B cell (primary cell): ENCODE measurements around the gene AMBRA1. TPM values are rescaled to one million over a fixed set of nuclear protein-coding genes. Genes with fewer than 3 reads are reported as not detected.

Experiments
- ATAC-seq: fragments of 200-7000 bp; cut with Tn5 transposase; one replicate; pipeline ENCODE4 v1.10.0; 2021; ENCODE audit warnings: low read depth, mild to moderate bottlenecking, moderate number of reproducible peaks, moderate library complexity
- CTCF ChIA-PET: fragments of 350-600 bp; sonication (Branson Sonifier 250); formaldehyde crosslinking; loops from one replicate; lab custom pipeline; 2021; ENCODE audit warnings: antibody characterized with exemption, inconsistent platforms; lab: Charles Lee
- POLR2A ChIA-PET: fragments of 350-600 bp; sonication (Branson Sonifier 250); formaldehyde crosslinking; loops from one replicate; lab custom pipeline; 2021; ENCODE audit warnings: antibody characterized with exemption; lab: Charles Lee
- DNase-seq: peaks from one replicate; pipeline ENCODE4 v3.0.0; 2013
- H2AFZ ChIP-seq: 2 replicates; pipeline ENCODE4 v1.6.1; 2012; ENCODE audit warnings: mild to moderate bottlenecking, low read depth, low read length; ENCODE audit not compliant: insufficient read depth, poor library complexity, severe bottlenecking
- H3K27ac ChIP-seq, 2 donors: 1 replicate in 1 of 2; 2 replicates in 1 of 2; pipeline ENCODE4 v1.5.1; 2012 to 2013; ENCODE audit warnings: low read length in 2 of 2, mild to moderate bottlenecking in 2 of 2, moderate library complexity in 1 of 2
- H3K27me3 ChIP-seq, 4 experiments: fragments of 200-600 bp in 1 of 4; sonication (generic) in 1 of 4; replicated peaks in 1 of 4; 1 replicate in 2 of 4; 2 replicates in 2 of 4; pipeline versions ENCODE4 v1.6.1 to v1.7.0; 2013 to 2016; ENCODE audit warnings: low read length in 3 of 4, mild to moderate bottlenecking in 2 of 4, mixed read lengths in 1 of 4, moderate library complexity in 1 of 4; ENCODE audit not compliant: insufficient read depth in 4 of 4, control insufficient read depth in 3 of 4; ENCODE audit errors: control extremely low read depth in 1 of 4
- H3K36me3 ChIP-seq, 2 experiments: replicated peaks in 1 of 2; 1 replicate in 1 of 2; 2 replicates in 1 of 2; pipeline versions ENCODE4 v1.6.1 to v1.7.1; 2013; ENCODE audit warnings: low read length in 1 of 2; ENCODE audit not compliant: insufficient read depth in 2 of 2, control insufficient read depth in 1 of 2; ENCODE audit errors: control extremely low read depth in 1 of 2, extremely low read depth in 1 of 2
- H3K4me1 ChIP-seq, 2 donors: fragments of 200-600 bp in 1 of 2; sonication (generic) in 1 of 2; 1 replicate in 1 of 2; 2 replicates in 1 of 2; pipeline versions ENCODE4 v1.5.1 to v1.6.1; 2013 to 2017; ENCODE audit warnings: low read length in 2 of 2; ENCODE audit not compliant: control insufficient read depth in 2 of 2, insufficient read depth in 2 of 2
- H3K4me2 ChIP-seq: replicated peaks from 2 replicates; pipeline ENCODE3; 2012; ENCODE audit warnings: mild to moderate bottlenecking, low read depth, low read length; ENCODE audit not compliant: poor library complexity, severe bottlenecking
- H3K4me3 ChIP-seq, 5 experiments: fragments of 200-600 bp in 1 of 5; sonication (generic) in 1 of 5; 1 replicate in 3 of 5; 2 replicates in 2 of 5; pipeline versions ENCODE4 v1.5.1 to v1.7.0; 2011 to 2016; ENCODE audit warnings: low read length in 4 of 5, mild to moderate bottlenecking in 4 of 5, low read depth in 2 of 5, control low read depth in 1 of 5, moderate library complexity in 1 of 5; ENCODE audit not compliant: insufficient read depth in 1 of 5; ENCODE audit errors: control extremely low read depth in 1 of 5, extremely low read depth in 1 of 5
- H3K79me2 ChIP-seq: fragments of 200-600 bp; sonication (generic); one replicate; pipeline ENCODE4 v1.6.0; 2016; ENCODE audit warnings: low read length; ENCODE audit not compliant: control insufficient read depth, insufficient read depth
- H3K9ac ChIP-seq: fragments of 200-600 bp; sonication (generic); 2 replicates; pipeline ENCODE4 v1.6.1; 2017; ENCODE audit warnings: mild to moderate bottlenecking, low read length, moderate library complexity
- H3K9me3 ChIP-seq, 3 donors: one replicate each; pipeline versions ENCODE4 v1.6.1 to v1.7.1; 2013; ENCODE audit warnings: low read length in 2 of 3; ENCODE audit not compliant: control insufficient read depth in 2 of 3, insufficient read depth in 1 of 3; ENCODE audit errors: control extremely low read depth in 1 of 3
- H4K20me1 ChIP-seq: 2 replicates; pipeline ENCODE4 v1.6.0; 2012; ENCODE audit warnings: mild to moderate bottlenecking, low read length; ENCODE audit not compliant: insufficient read depth, control insufficient read depth, poor library complexity, severe bottlenecking
- H3K27ac Mint-ChIP-seq: one replicate; pipeline ENCODE4 v1.8.0; 2021; ENCODE audit warnings: mixed read lengths
- H3K27me3 Mint-ChIP-seq: one replicate; pipeline ENCODE4 v1.8.0; 2021; ENCODE audit warnings: mixed read lengths
- H3K4me1 Mint-ChIP-seq: one replicate; pipeline ENCODE4 v1.8.0; 2021; ENCODE audit warnings: mixed read lengths
- H3K4me3 Mint-ChIP-seq: one replicate; pipeline ENCODE4 v1.8.0; 2021; ENCODE audit warnings: mixed read lengths
- H3K9me3 Mint-ChIP-seq: one replicate; pipeline ENCODE4 v1.8.0; 2022; ENCODE audit warnings: mixed read lengths; ENCODE audit not compliant: insufficient read depth
- EZH2 ChIP-seq: IDR thresholded peaks from 2 replicates; pipeline ENCODE4 v1.6.1; 2012; ENCODE audit warnings: borderline replicate concordance, low read depth, mild to moderate bottlenecking, moderate library complexity, low read length; ENCODE audit not compliant: insufficient read depth, poor library complexity, severe bottlenecking
- WGBS: methylation state at CpG from one replicate; pipeline ENCODE4 v1.1.5; 2013; ENCODE audit warnings: missing lambda C conversion rate; ENCODE audit not compliant: insufficient coverage; 5-methylcytosine and 5-hydroxymethylcytosine counted together
- intact Hi-C: fragments of 100-400 bp; cut with micrococcal nuclease; formaldehyde crosslinking; loops from one replicate; pipeline ENCODE4 v1.10.0; 2022
- polyA plus RNA-seq: library from polyadenylated mRNA; depleted of rRNA; stranded (reverse); fragments of >200 nt; gene quantifications from 2 replicates; pipeline ENCODE4 v1.2.3, GENCODE V29; 2012
- total RNA-seq, 2 donors: library from RNA; stranded (reverse); fragments of 120-200 nt in 1 of 2; gene quantifications; 1 replicate in 1 of 2; 2 replicates in 1 of 2; pipeline versions ENCODE4 v1.2.3 to v1.2.4, GENCODE V29; 2013 to 2022
- TF ChIP-seq, protein P1 (sequence below): fragments of 200-600 bp; IDR thresholded peaks from one replicate; pipeline ENCODE4 v1.8.0; 2022; ENCODE audit warnings: antibody characterized with exemption, mild to moderate bottlenecking

The AMBRA1 gene
- total and polyA plus RNA-seq, 2 donors (not counting 1 experiment from before 2014, with no cell fraction given), result 13.8 to 36.1 TPM

GRCh38 chr11:46526216-46527215 lies 67.3 kb downstream of the AMBRA1 start:
- POLR2A ChIA-PET, result no interaction called here
- DNase-seq (no peak), ATAC-seq (no peak)
- Mint-ChIP-seq H3K9me3 (no peaks in the 10 kb centered on the region), H3K4me3 (no peak overlapping the region), H3K27me3 (no peaks in the 10 kb centered on the region), H3K4me1 (peaks cover 42% of the 10 kb centered on the region), H3K27ac (no peak overlapping the region)
- peaks cover 70% of the 10 kb centered on the region for H4K20me1 ChIP-seq
- CTCF ChIA-PET, result interaction anchor here (0.6 to 0.9 kb wide), 2 partner anchors 87 to 91 kb away, joined by 3 to 4 read pairs; no protein-coding TSS in a partner anchor
- no peak overlapping the region for H3K4me3 ChIP-seq
- peaks cover 83% of the 10 kb centered on the region for H3K79me2 ChIP-seq
- WGBS, result no CpG with 5 or more reads among the region's 2 CpGs
- intact Hi-C loops, result no loop called here
- H3K9me3 ChIP-seq, result peaks cover 0 to 4% (median 0%) of the 10 kb centered on the region in 3 donors
- TF ChIP-seq EZH2, result no peak
- TF ChIP-seq, protein P1, sequence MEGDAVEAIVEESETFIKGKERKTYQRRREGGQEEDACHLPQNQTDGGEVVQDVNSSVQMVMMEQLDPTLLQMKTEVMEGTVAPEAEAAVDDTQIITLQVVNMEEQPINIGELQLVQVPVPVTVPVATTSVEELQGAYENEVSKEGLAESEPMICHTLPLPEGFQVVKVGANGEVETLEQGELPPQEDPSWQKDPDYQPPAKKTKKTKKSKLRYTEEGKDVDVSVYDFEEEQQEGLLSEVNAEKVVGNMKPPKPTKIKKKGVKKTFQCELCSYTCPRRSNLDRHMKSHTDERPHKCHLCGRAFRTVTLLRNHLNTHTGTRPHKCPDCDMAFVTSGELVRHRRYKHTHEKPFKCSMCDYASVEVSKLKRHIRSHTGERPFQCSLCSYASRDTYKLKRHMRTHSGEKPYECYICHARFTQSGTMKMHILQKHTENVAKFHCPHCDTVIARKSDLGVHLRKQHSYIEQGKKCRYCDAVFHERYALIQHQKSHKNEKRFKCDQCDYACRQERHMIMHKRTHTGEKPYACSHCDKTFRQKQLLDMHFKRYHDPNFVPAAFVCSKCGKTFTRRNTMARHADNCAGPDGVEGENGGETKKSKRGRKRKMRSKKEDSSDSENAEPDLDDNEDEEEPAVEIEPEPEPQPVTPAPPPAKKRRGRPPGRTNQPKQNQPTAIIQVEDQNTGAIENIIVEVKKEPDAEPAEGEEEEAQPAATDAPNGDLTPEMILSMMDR, result no peak
- H3K36me3 ChIP-seq, result peaks cover 2% of the 10 kb centered on the region in 2 experiments
- H3K9ac ChIP-seq, result no peak overlapping the region
- peaks cover 11 to 12% of the 10 kb centered on the region in 2 donors for H3K4me1 ChIP-seq
- H3K4me2 ChIP-seq, result no peak overlapping the region
- H3K27ac ChIP-seq, result no peak overlapping the region
- H2AFZ ChIP-seq, result no peak overlapping the region
- H3K27me3 ChIP-seq, result no peaks in the 10 kb centered on the region
